ENCODE results near the gene FNBP1.

- TF ChIP-seq CTCF (conservative IDR thresholded peaks at IDR 0.05; ENCODE audit: low read length), result no peak
- TF ChIP-seq EZH2phosphoT487 (IDR thresholded peaks at IDR 0.05; ENCODE audit: borderline replicate concordance), result no peak
Measured at GRCh38 chr9:129898185-129898584, 144.8 kb downstream of the FNBP1 start.

All from Loucy (cell line).